ENCODE measurements around the gene CCDC196. TPM values are rescaled to one million over a fixed set of nuclear protein-coding genes. Genes with fewer than 3 reads are reported as not detected.

CCDC196 gene
- total RNA-seq, 4 donors from 2014 or later, result not detected

GRCh38 chr14:66445936-66446335, 40.2 kb upstream of the CCDC196 start:
- no peak overlapping the region for H3K4me3 ChIP-seq
- intact Hi-C loops (cut with DNase I), result no loop called here
- H3K36me3 ChIP-seq, result no peaks in the 10 kb centered on the region
- no peaks in the 10 kb centered on the region for H3K27me3 ChIP-seq
- H3K4me1 ChIP-seq, result no peaks in the 10 kb centered on the region
- no peaks in the 10 kb centered on the region for H3K9me3 ChIP-seq
- no peak for TF ChIP-seq POLR2A (IDR thresholded peaks at IDR 0.05)
- no peak for TF ChIP-seq CTCF (IDR thresholded peaks at IDR 0.05)
- no peak for DNase-seq
- H3K27ac ChIP-seq, result no peak overlapping the region

GRCh38 chr14:66453469-66453868, 32.7 kb upstream of the CCDC196 start:
- intact Hi-C loops (cut with DNase I), result no loop called here
- no peak overlapping the region for H3K27ac ChIP-seq
- WGBS, 2 donors, result 78 to 86% methylated on average over 3 of the region's 3 CpGs

GRCh38 chr14:66459603-66460002, 26.6 kb upstream of the CCDC196 start:
- DNase-seq, result no peak
- intact Hi-C loops (cut with DNase I), result no loop called here
- H3K4me1 ChIP-seq, result no peaks in the 10 kb centered on the region
- H3K9me3 ChIP-seq, result no peaks in the 10 kb centered on the region
- H3K4me3 ChIP-seq, result no peak overlapping the region
- H3K27me3 ChIP-seq, result no peaks in the 10 kb centered on the region
- TF ChIP-seq CTCF (IDR thresholded peaks at IDR 0.05) (no peak), POLR2A (IDR thresholded peaks at IDR 0.05) (no peak)
- H3K36me3 ChIP-seq, result no peaks in the 10 kb centered on the region
- no peak overlapping the region for H3K27ac ChIP-seq

More at GRCh38 chr14:66453469-66453868, 32.7 kb upstream of the CCDC196 start:
- Histone ChIP-seq H3K36me3 (no peaks in the 10 kb centered on the region), H3K27me3 (no peaks in the 10 kb centered on the region), H3K4me1 (no peaks in the 10 kb centered on the region), H3K9me3 (no peaks in the 10 kb centered on the region), H3K4me3 (no peak overlapping the region)
- DNase-seq, result no peak
- TF ChIP-seq POLR2A (IDR thresholded peaks at IDR 0.05), result no peak
- no peak for TF ChIP-seq CTCF (IDR thresholded peaks at IDR 0.05)

GRCh38 chr14:66464261-66464660, 21.9 kb upstream of the CCDC196 start:
- no peaks in the 10 kb centered on the region for H3K36me3 ChIP-seq
- 95 to 98% methylated on average over 3 of the region's 3 CpGs for WGBS, 2 donors
- H3K27me3 ChIP-seq, result no peaks in the 10 kb centered on the region
- DNase-seq, result no peak
- intact Hi-C loops (cut with DNase I), result no loop called here
- H3K4me1 ChIP-seq, result no peaks in the 10 kb centered on the region
- H3K9me3 ChIP-seq, result peaks cover 0 to 3% (median 3%) of the 10 kb centered on the region in 3 donors
- H3K4me3 ChIP-seq, result no peak overlapping the region
- H3K27ac ChIP-seq, result no peak overlapping the region
- TF ChIP-seq POLR2A (IDR thresholded peaks at IDR 0.05) (no peak), CTCF (IDR thresholded peaks at IDR 0.05) (no peak)

- no peaks in the 10 kb centered on the region for H3K27me3 ChIP-seq
- H3K36me3 ChIP-seq, result no peaks in the 10 kb centered on the region
- no peak for DNase-seq
- H3K27ac ChIP-seq, result no peak overlapping the region
- intact Hi-C loops (cut with DNase I), result no loop called here
- H3K4me1 ChIP-seq, result no peaks in the 10 kb centered on the region
- no peak overlapping the region for H3K4me3 ChIP-seq
- TF ChIP-seq CTCF (IDR thresholded peaks at IDR 0.05), result no peak
- TF ChIP-seq POLR2A (IDR thresholded peaks at IDR 0.05), result no peak
- WGBS, 2 donors, result 82 to 87% methylated on average over 2 of the region's 2 CpGs
- peaks cover 0 to 20% (median 3%) of the 10 kb centered on the region in 3 donors for H3K9me3 ChIP-seq
Observed at GRCh38 chr14:66468778-66469367, 17.3 kb upstream of the CCDC196 start.
